Measurements from ENCODE around the gene GBX1. TPM values are rescaled to one million over a fixed set of nuclear protein-coding genes. Genes with fewer than 3 reads are reported as not detected.
A peak's percentile ranks its signal among the peaks of the same experiment; 100 is the strongest.

GBX1 gene
- polyA plus RNA-seq, 3 donors: 0.28 to 0.34 TPM; not detected in 1

GRCh38 chr7:151139791-151140190, 27.7 kb downstream of the GBX1 start:
- no peak for DNase-seq

GRCh38 chr7:151139071-151139790, 28.3 kb downstream of the GBX1 start:
- DNase-seq: no peak

GRCh38 chr7:151138153-151138851, 29.2 kb downstream of the GBX1 start:
- no peak for DNase-seq

GRCh38 chr7:151137791-151138152, 29.7 kb downstream of the GBX1 start:
- no peak for DNase-seq

GRCh38 chr7:151137076-151137675, 30.3 kb downstream of the GBX1 start:
- no peak for DNase-seq

- no peak for DNase-seq
Observed at GRCh38 chr7:151135866-151136843, 31.3 kb downstream of the GBX1 start.

- DNase-seq: no peak
Observed at GRCh38 chr7:151135525-151135845, 32.0 kb downstream of the GBX1 start.

GRCh38 chr7:151134743-151135524, 32.6 kb downstream of the GBX1 start:
- DNase-seq: no peak

GRCh38 chr7:151133986-151134742, 33.3 kb downstream of the GBX1 start:
- DNase-seq: no peak

- DNase-seq: no peak
Observed at GRCh38 chr7:151133266-151133985, 34.1 kb downstream of the GBX1 start.

GRCh38 chr7:151132461-151133205, 34.9 kb downstream of the GBX1 start:
- DNase-seq: no peak

- DNase-seq: peak; percentile 57
Observed at GRCh38 chr7:151131592-151132293, 35.8 kb downstream of the GBX1 start.

- no peak for DNase-seq
Observed at GRCh38 chr7:151131224-151131591, 36.3 kb downstream of the GBX1 start.

GRCh38 chr7:151130741-151131157, 36.7 kb downstream of the GBX1 start:
- DNase-seq: no peak

GRCh38 chr7:151129960-151130591, 37.4 kb downstream of the GBX1 start:
- DNase-seq: no peak

- DNase-seq: no peak
Observed at GRCh38 chr7:151129117-151129959, 38.2 kb downstream of the GBX1 start.

- DNase-seq: no peak
Observed at GRCh38 chr7:151128716-151129115, 38.8 kb downstream of the GBX1 start.
